ENCODE data around the gene SMOC2. TPM values are rescaled to one million over a fixed set of nuclear protein-coding genes. Genes with fewer than 3 reads are reported as not detected.

SMOC2 gene
- total RNA-seq, 4 donors from 2014 or later, result 45.8 to 382 (median 160) TPM

GRCh38 chr6:168525926-168526630, 85.1 kb downstream of the SMOC2 start:
- no peak for ATAC-seq

GRCh38 chr6:168526841-168527281, 85.9 kb downstream of the SMOC2 start:
- Histone ChIP-seq H3K27ac (peak overlapping the region; percentile 62 to 86 (median 74)), H3K4me1 (peaks cover 7 to 40% (median 12%) of the 10 kb centered on the region in 3 donors), H3K27me3 (no peaks in the 10 kb centered on the region), H3K4me3 (no peak overlapping the region), H3K9me3 (no peaks in the 10 kb centered on the region), H3K36me3 (no peaks in the 10 kb centered on the region)
- peak; percentile 85 for ATAC-seq
- WGBS, 2 donors (ENCODE audit: low coverage in 1 of 2), result 11 to 26% methylated on average over 8 of the region's 8 CpGs
- peak; percentile 40 for TF ChIP-seq EP300 (IDR thresholded peaks at IDR 0.05)
- TF ChIP-seq CTCF (IDR thresholded peaks at IDR 0.05), result no peak
- peak; percentile 80 for TF ChIP-seq POLR2AphosphoS5 (IDR thresholded peaks at IDR 0.05)
- no peak for TF ChIP-seq POLR2A (IDR thresholded peaks at IDR 0.05)

More at GRCh38 chr6:168525926-168526630, 85.1 kb downstream of the SMOC2 start:
- 79 to 93% methylated on average over 3 to 4 of the region's 16 CpGs for WGBS, 2 donors (ENCODE audit: low coverage in 1 of 2)
- TF ChIP-seq POLR2A (IDR thresholded peaks at IDR 0.05) (no peak), POLR2AphosphoS5 (IDR thresholded peaks at IDR 0.05) (no peak), EP300 (IDR thresholded peaks at IDR 0.05) (no peak), CTCF (IDR thresholded peaks at IDR 0.05) (no peak)
- H3K9me3 ChIP-seq, result no peaks in the 10 kb centered on the region
- no peaks in the 10 kb centered on the region for H3K27me3 ChIP-seq
- no peak overlapping the region for H3K4me3 ChIP-seq
- H3K36me3 ChIP-seq, result no peaks in the 10 kb centered on the region
- H3K4me1 ChIP-seq, result peaks cover 7 to 38% (median 12%) of the 10 kb centered on the region in 3 donors
- peak overlapping the region; percentile 11 to 86 (median 74) for H3K27ac ChIP-seq

- no peak for ATAC-seq
- 44 to 79% methylated on average over 4 to 20 of the region's 25 CpGs for WGBS, 2 donors (ENCODE audit: low coverage in 1 of 2)
- peaks cover 7 to 48% (median 12%) of the 10 kb centered on the region in 3 donors for H3K4me1 ChIP-seq
Measured at GRCh38 chr6:168527451-168528210, 86.6 kb downstream of the SMOC2 start.

GRCh38 chr6:168528474-168529095, 87.6 kb downstream of the SMOC2 start:
- ATAC-seq, result no peak

More at GRCh38 chr6:168527451-168528210, 86.6 kb downstream of the SMOC2 start:
- no peaks in the 10 kb centered on the region for H3K27me3 ChIP-seq
- no peak overlapping the region for H3K4me3 ChIP-seq
- H3K27ac ChIP-seq, result peak overlapping the region; percentile 62 to 86 (median 74)
- no peak for TF ChIP-seq EP300 (IDR thresholded peaks at IDR 0.05)
- TF ChIP-seq POLR2A (IDR thresholded peaks at IDR 0.05), result no peak
- TF ChIP-seq CTCF (IDR thresholded peaks at IDR 0.05), result no peak
- no peak for TF ChIP-seq POLR2AphosphoS5 (IDR thresholded peaks at IDR 0.05)
- H3K36me3 ChIP-seq, result no peaks in the 10 kb centered on the region
- H3K9me3 ChIP-seq, result no peaks in the 10 kb centered on the region

More at GRCh38 chr6:168528474-168529095, 87.6 kb downstream of the SMOC2 start:
- peaks cover 7 to 57% (median 15%) of the 10 kb centered on the region in 3 donors for H3K4me1 ChIP-seq
- no peaks in the 10 kb centered on the region for H3K9me3 ChIP-seq
- no peak overlapping the region for H3K27ac ChIP-seq
- 80 to 85% methylated on average over 2 to 3 of the region's 3 CpGs for WGBS, 2 donors (ENCODE audit: low coverage in 1 of 2)
- H3K4me3 ChIP-seq, result no peak overlapping the region
- no peaks in the 10 kb centered on the region for H3K27me3 ChIP-seq
- no peaks in the 10 kb centered on the region for H3K36me3 ChIP-seq
- no peak for TF ChIP-seq POLR2AphosphoS5 (IDR thresholded peaks at IDR 0.05)
- TF ChIP-seq EP300 (IDR thresholded peaks at IDR 0.05), result no peak
- TF ChIP-seq POLR2A (IDR thresholded peaks at IDR 0.05), result no peak
- TF ChIP-seq CTCF (IDR thresholded peaks at IDR 0.05), result no peak
